ENCODE data around the gene MCRIP2. TPM values are rescaled to one million over a fixed set of nuclear protein-coding genes. Genes with fewer than 3 reads are reported as not detected.

Gene MCRIP2
- total and polyA plus RNA-seq, 2 of the 8 experiments (the other 6 are each of a cell fraction or from before 2014, with no cell fraction given) = 45.4 to 75.5 TPM

- Histone ChIP-seq H2BK5ac (ENCODE audit: low read depth, low read length) (no peak overlapping the region), H3K18ac (ENCODE audit: extremely low read depth, low read length) (no peak overlapping the region), H3K9me3 (ENCODE audit: insufficient read depth in 2 of 2, low read depth in 1 of 2, low read length in 1 of 2) (no peaks in the 10 kb centered on the region), H3K79me2 (ENCODE audit: control insufficient read depth in 1 of 2, insufficient read depth in 2 of 2, low read length in 2 of 2) (peaks cover 0 to 2% of the 10 kb centered on the region in 2 experiments; a peak in 1 of 4 replicates), H3K4me2 (ENCODE audit: insufficient read depth in 1 of 2, low read depth in 2 of 2, low read length in 2 of 2) (no peak overlapping the region), H3K27me3 (replicated peaks in 1 of 4; ENCODE audit: control insufficient read depth in 3 of 4, extremely low read depth in 1 of 4, insufficient read depth in 3 of 4, low read length in 3 of 4) (peaks cover 0 to 5% (median 1%) of the 10 kb centered on the region in 4 experiments; a peak in 2 of 7 replicates), H3K14ac (ENCODE audit: insufficient read length) (no peak overlapping the region), H2BK12ac (ENCODE audit: low read depth, low read length) (no peak overlapping the region), H3K23ac (ENCODE audit: insufficient read length) (no peak overlapping the region), H3K23me2 (ENCODE audit: low read depth, low read length) (peaks cover 14% of the 10 kb centered on the region), H3K27ac (ENCODE audit: low read depth, low read length) (no peak overlapping the region), H4K5ac (ENCODE audit: insufficient read length, low read depth, low read length) (no peak overlapping the region), H2AK5ac (ENCODE audit: low read depth, low read length) (no peak overlapping the region), H4K91ac (replicated peaks; ENCODE audit: insufficient read length, low read length) (no peak overlapping the region), H2BK15ac (ENCODE audit: low read length) (no peak overlapping the region), H2BK20ac (ENCODE audit: low read length) (no peak overlapping the region), H4K8ac (ENCODE audit: extremely low read depth, insufficient read depth, low read length) (no peak overlapping the region), H3K9ac (replicated peaks in 1 of 4; ENCODE audit: extremely low read depth in 1 of 4, low read depth in 3 of 4, low read length in 3 of 4) (no peak overlapping the region), H3K79me1 (ENCODE audit: low read depth, low read length) (no peaks in the 10 kb centered on the region; the same call in 1 of the 2 replicates), H3K4ac (replicated peaks; ENCODE audit: insufficient read length, low read depth, low read length) (no peak overlapping the region), H3K56ac (replicated peaks; ENCODE audit: insufficient read length, low read depth, low read length) (no peak overlapping the region), H2BK120ac (replicated peaks; ENCODE audit: low read depth, low read length) (no peak overlapping the region), H3K36me3 (ENCODE audit: control insufficient read depth in 2 of 4, insufficient read depth in 4 of 4, low read length in 3 of 4) (no peaks in the 10 kb centered on the region), H3K4me3 (ENCODE audit: extremely low read depth in 1 of 4, insufficient read depth in 2 of 4, low read depth in 3 of 4, low read length in 4 of 4) (no peak overlapping the region), H4K20me1 (replicated peaks in 1 of 2; ENCODE audit: control insufficient read depth in 1 of 2, insufficient read depth in 2 of 2, low read length in 2 of 2) (peaks cover 0 to 7% of the 10 kb centered on the region in 2 experiments), H2AFZ (ENCODE audit: low read length) (no peak overlapping the region), H3K4me1 (replicated peaks in 1 of 4; ENCODE audit: control insufficient read depth in 3 of 4, insufficient read depth in 4 of 4, low read length in 3 of 4) (peaks cover 0 to 13% (median 9%) of the 10 kb centered on the region in 4 experiments; a peak in 6 of 7 replicates)
- ChIA-PET POLR2A (ENCODE audit: partially characterized antibody) (interaction anchor here (0.6 to 1.9 kb wide), 3 partner anchors 10 to 14 kb away, joined by 3 to 4 read pairs (median 3); partner anchors contain the start of gene WFIKKN1), CTCF (ENCODE audit: partially characterized antibody) (interaction anchor here (1.1 to 3.4 kb wide), 4 partner anchors 9 to 64 kb away, joined by 3 to 22 read pairs (median 3); no protein-coding TSS in a partner anchor)
- no peak for DNase-seq (ENCODE audit: low read depth in 1 of 2, low spot score in 2 of 2)
- WGBS, 2 experiments (ENCODE audit: extremely low coverage in 1 of 2, insufficient coverage in 1 of 2, insufficient read length in 1 of 2, insufficient replicate concordance in 2 of 2, low coverage in 1 of 2, low lambda C conversion rate in 2 of 2, missing lambda C conversion rate in 1 of 2) = 89% methylated on average over 12 of the region's 12 CpGs; no CpG with 5 or more reads in 1 of the 2 experiments
- FAIRE-seq = no peak
- TF ChIP-seq MAX (IDR thresholded peaks at IDR 0.05) (no peak), TAF7 (optimal IDR thresholded peaks at IDR 0.05; ENCODE audit: borderline replicate concordance, low read depth, low read length) (no peak), RXRA (IDR thresholded peaks at IDR 0.05; ENCODE audit: insufficient read depth, low read depth, low read length) (no peak), SIX5 (IDR thresholded peaks at IDR 0.05; ENCODE audit: low read depth, low read length) (no peak), SP4 (IDR thresholded peaks at IDR 0.05; ENCODE audit: low read length) (no peak), SAP30 (IDR thresholded peaks at IDR 0.05; ENCODE audit: insufficient read depth, insufficient replicate concordance, low read length) (no peak), SP1 (IDR thresholded peaks at IDR 0.05; ENCODE audit: low read depth, low read length) (no peak), ATF3 (IDR thresholded peaks at IDR 0.05; ENCODE audit: insufficient read depth, low read depth, low read length) (no peak), SIN3A (conservative IDR thresholded peaks at IDR 0.05 in 1 of 2, IDR thresholded peaks at IDR 0.05 in 1 of 2; ENCODE audit: low read depth in 1 of 2, low read length in 2 of 2) (no peak), MAFK (IDR thresholded peaks at IDR 0.05; ENCODE audit: low read depth, low read length) (no peak), KDM4A (IDR thresholded peaks at IDR 0.05; ENCODE audit: low read depth, low read length, severe bottlenecking) (no peak), SUZ12 (IDR thresholded peaks at IDR 0.05; ENCODE audit: low read length) (no peak), RBBP5 (IDR thresholded peaks at IDR 0.05; ENCODE audit: borderline replicate concordance, low read depth, low read length) (no peak)
These were observed 2.9 kb downstream of the MCRIP2 start for GRCh38 chr16:644556-644955.

Measured in H1 (cell line).